GM23338 (cell line): Measurements from ENCODE around the gene C1orf116. TPM values are rescaled to one million over a fixed set of nuclear protein-coding genes. Genes with fewer than 3 reads are reported as not detected.

ENCODE experiments used
- ATAC-seq: fragments of 200-7000 bp; cut with Tn5 transposase; 3 replicates; pipeline ENCODE4 v1.9.1; 2020
- DNase-seq: peaks from one replicate; pipeline ENCODE4 v3.0.0-alpha.2; 2015; ENCODE audit warnings: low spot score
- H2AFZ ChIP-seq: fragments of 200-600 bp; sonication (generic); 2 replicates; pipeline ENCODE4 v1.8.0; 2016; ENCODE audit warnings: antibody characterized with exemption, mild to moderate bottlenecking, moderate library complexity
- H3F3A ChIP-seq: fragments of 200-600 bp; sonication (generic); replicated peaks from 2 replicates; pipeline ENCODE4 v1.8.0; 2017; ENCODE audit warnings: antibody characterized with exemption, mixed run types, low read depth
- H3K27ac ChIP-seq: fragments of 200-600 bp; sonication (generic); 2 replicates; pipeline ENCODE4 v1.6.1; 2016; ENCODE audit warnings: low read depth
- H3K27me3 ChIP-seq: fragments of 200-600 bp; sonication (generic); 2 replicates; pipeline ENCODE4 v1.8.0; 2016; ENCODE audit warnings: mild to moderate bottlenecking, mixed run types, moderate library complexity; ENCODE audit not compliant: insufficient read depth
- H3K36me3 ChIP-seq: fragments of 200-600 bp; sonication (generic); 2 replicates; pipeline ENCODE4 v1.8.0; 2016; ENCODE audit warnings: mild to moderate bottlenecking; ENCODE audit not compliant: insufficient read depth
- H3K4me1 ChIP-seq: fragments of 200-600 bp; sonication (generic); 2 replicates; pipeline ENCODE4 v1.8.0; 2016; ENCODE audit warnings: mild to moderate bottlenecking, moderate library complexity; ENCODE audit not compliant: insufficient read depth
- H3K4me2 ChIP-seq: fragments of 200-600 bp; sonication (generic); 2 replicates; pipeline ENCODE4 v1.7.1; 2017; ENCODE audit warnings: mixed run types
- H3K4me3 ChIP-seq: fragments of 200-600 bp; sonication (generic); 2 replicates; pipeline ENCODE4 v1.6.1; 2016; ENCODE audit warnings: mixed run types
- H3K79me2 ChIP-seq: fragments of 200-600 bp; sonication (generic); replicated peaks from 2 replicates; pipeline ENCODE4 v1.8.0; 2017; ENCODE audit warnings: mild to moderate bottlenecking; ENCODE audit not compliant: insufficient read depth
- H3K9me2 ChIP-seq: fragments of 200-600 bp; sonication (generic); 2 replicates; pipeline ENCODE4 v1.8.0; 2017; ENCODE audit not compliant: insufficient read depth
- H4K20me1 ChIP-seq: fragments of 200-600 bp; sonication (generic); replicated peaks from 2 replicates; pipeline ENCODE4 v1.8.0; 2017; ENCODE audit warnings: mild to moderate bottlenecking; ENCODE audit not compliant: insufficient read depth
- H3K27ac Mint-ChIP-seq: 2 replicates; pipeline ENCODE4 v1.8.0; 2020; ENCODE audit warnings: inconsistent platforms, mild to moderate bottlenecking, moderate library complexity, mixed read lengths
- H3K27me3 Mint-ChIP-seq: 3 replicates; pipeline ENCODE4 v1.8.0; 2022; ENCODE audit warnings: low read depth, mild to moderate bottlenecking, moderate library complexity, mixed read lengths, inconsistent platforms; ENCODE audit not compliant: insufficient read depth, poor library complexity
- H3K36me3 Mint-ChIP-seq: 3 replicates; pipeline ENCODE4 v1.8.0; 2021; ENCODE audit warnings: low read depth, mild to moderate bottlenecking, inconsistent platforms, moderate library complexity, mixed read lengths
- H3K4me1 Mint-ChIP-seq: 3 replicates; pipeline ENCODE4 v1.8.0; 2020; ENCODE audit warnings: mild to moderate bottlenecking, inconsistent platforms, mixed read lengths
- H3K4me3 Mint-ChIP-seq: 3 replicates; pipeline ENCODE4 v1.8.0; 2021; ENCODE audit warnings: moderate library complexity, mild to moderate bottlenecking, inconsistent platforms, mixed read lengths
- H3K9me3 Mint-ChIP-seq: 3 replicates; pipeline ENCODE4 v1.8.0; 2020; ENCODE audit warnings: moderate library complexity, mild to moderate bottlenecking, inconsistent platforms, mixed read lengths
- CREB1 ChIP-seq: fragments of 250-450 bp; sonication (Bioruptor Pico); IDR thresholded peaks from 2 replicates; pipeline ENCODE4 v1.5.0; 2020; ENCODE audit warnings: low read depth, mild to moderate bottlenecking, moderate library complexity
- ETS1 ChIP-seq: IDR thresholded peaks from 2 replicates; pipeline ENCODE4 v1.6.1; 2016; ENCODE audit warnings: antibody characterized with exemption
- EZH2 ChIP-seq: fragments of 200-600 bp; sonication (generic); IDR thresholded peaks from one replicate; pipeline ENCODE4 v1.8.0; 2017; ENCODE audit warnings: antibody characterized with exemption, mild to moderate bottlenecking, low read depth; ENCODE audit not compliant: unreplicated experiment
- EZH2phosphoT487 ChIP-seq: fragments of 200-600 bp; sonication (generic); IDR thresholded peaks from one replicate; pipeline ENCODE4 v1.8.1; 2018; ENCODE audit warnings: antibody characterized with exemption; ENCODE audit not compliant: unreplicated experiment
- JUNB ChIP-seq: IDR thresholded peaks from one replicate; pipeline ENCODE4 v1.6.1; 2016; ENCODE audit warnings: antibody characterized with exemption; ENCODE audit not compliant: unreplicated experiment
- NANOG ChIP-seq: IDR thresholded peaks from 2 replicates; pipeline ENCODE4 v1.6.1; 2016; ENCODE audit warnings: antibody characterized with exemption, borderline replicate concordance
- POLR2AphosphoS5 ChIP-seq: IDR thresholded peaks from 2 replicates; pipeline ENCODE4 v1.6.1; 2016; ENCODE audit warnings: antibody characterized with exemption, low read depth
- STAT1 ChIP-seq: IDR thresholded peaks from one replicate; pipeline ENCODE4 v1.6.1; 2016; ENCODE audit warnings: antibody characterized with exemption; ENCODE audit not compliant: unreplicated experiment
- ZNF114 ChIP-seq: fragments of 250-450 bp; sonication (Bioruptor Pico); IDR thresholded peaks from 2 replicates; pipeline ENCODE4 v1.5.0; 2020; ENCODE audit warnings: mild to moderate bottlenecking, moderate library complexity
- ZNF331 ChIP-seq: fragments of 250-450 bp; sonication (Bioruptor Pico); IDR thresholded peaks from 2 replicates; pipeline ENCODE4 v1.5.0; 2020; ENCODE audit warnings: low read depth, mild to moderate bottlenecking, moderate library complexity
- polyA plus RNA-seq: library from polyadenylated mRNA; unstranded; fragments of >200 nt; fragmentation: Nextera tagmentation; extraction: Ambion mirVana; gene quantifications from 2 replicates; pipeline ENCODE4 v1.2.1, GENCODE V29; 2016
- total RNA-seq: library from RNA; depleted of rRNA; stranded (reverse); fragments of >200 nt; shearing (Covaris generic); gene quantifications from 2 replicates; pipeline ENCODE4 v1.2.3, GENCODE V29; 2014
- TF ChIP-seq, protein P1 (sequence below): IDR thresholded peaks from one replicate; pipeline ENCODE4 v1.6.1; 2018; ENCODE audit warnings: antibody characterized with exemption; ENCODE audit not compliant: unreplicated experiment
- TF ChIP-seq, protein P2 (sequence below), 2 experiments: fragments of 200-600 bp in 1 of 2; sonication (generic) in 1 of 2; conservative IDR thresholded peaks; 2 replicates each; pipeline versions ENCODE4 v1.5.1 to v1.6.1; 2016 to 2017; ENCODE audit warnings: antibody characterized with exemption in 2 of 2, low read depth in 2 of 2, mild to moderate bottlenecking in 2 of 2, moderate library complexity in 1 of 2
- TF ChIP-seq, protein P3 (sequence below): fragments of 250-450 bp; sonication (Bioruptor Pico); IDR thresholded peaks from 2 replicates; pipeline ENCODE4 v1.5.0; 2020; ENCODE audit warnings: mild to moderate bottlenecking, moderate library complexity

Gene C1orf116
- total and polyA plus RNA-seq, 2 experiments from 2014 or later = 2.3 to 5.3 TPM

GRCh38 chr1:207045453-207045852, 12.9 kb upstream of the C1orf116 start:
- H3K4me2 ChIP-seq = no peak overlapping the region
- no peak for TF ChIP-seq STAT1
- TF ChIP-seq CREB1 (CRISPR knock-in tag) = no peak
- no peak for TF ChIP-seq ZNF114
- TF ChIP-seq ZNF331 (CRISPR knock-in tag) = no peak
- no peak for TF ChIP-seq EZH2
- TF ChIP-seq NANOG = no peak
- TF ChIP-seq JUNB = no peak
- TF ChIP-seq EZH2phosphoT487 = no peak
- TF ChIP-seq, protein P1, sequence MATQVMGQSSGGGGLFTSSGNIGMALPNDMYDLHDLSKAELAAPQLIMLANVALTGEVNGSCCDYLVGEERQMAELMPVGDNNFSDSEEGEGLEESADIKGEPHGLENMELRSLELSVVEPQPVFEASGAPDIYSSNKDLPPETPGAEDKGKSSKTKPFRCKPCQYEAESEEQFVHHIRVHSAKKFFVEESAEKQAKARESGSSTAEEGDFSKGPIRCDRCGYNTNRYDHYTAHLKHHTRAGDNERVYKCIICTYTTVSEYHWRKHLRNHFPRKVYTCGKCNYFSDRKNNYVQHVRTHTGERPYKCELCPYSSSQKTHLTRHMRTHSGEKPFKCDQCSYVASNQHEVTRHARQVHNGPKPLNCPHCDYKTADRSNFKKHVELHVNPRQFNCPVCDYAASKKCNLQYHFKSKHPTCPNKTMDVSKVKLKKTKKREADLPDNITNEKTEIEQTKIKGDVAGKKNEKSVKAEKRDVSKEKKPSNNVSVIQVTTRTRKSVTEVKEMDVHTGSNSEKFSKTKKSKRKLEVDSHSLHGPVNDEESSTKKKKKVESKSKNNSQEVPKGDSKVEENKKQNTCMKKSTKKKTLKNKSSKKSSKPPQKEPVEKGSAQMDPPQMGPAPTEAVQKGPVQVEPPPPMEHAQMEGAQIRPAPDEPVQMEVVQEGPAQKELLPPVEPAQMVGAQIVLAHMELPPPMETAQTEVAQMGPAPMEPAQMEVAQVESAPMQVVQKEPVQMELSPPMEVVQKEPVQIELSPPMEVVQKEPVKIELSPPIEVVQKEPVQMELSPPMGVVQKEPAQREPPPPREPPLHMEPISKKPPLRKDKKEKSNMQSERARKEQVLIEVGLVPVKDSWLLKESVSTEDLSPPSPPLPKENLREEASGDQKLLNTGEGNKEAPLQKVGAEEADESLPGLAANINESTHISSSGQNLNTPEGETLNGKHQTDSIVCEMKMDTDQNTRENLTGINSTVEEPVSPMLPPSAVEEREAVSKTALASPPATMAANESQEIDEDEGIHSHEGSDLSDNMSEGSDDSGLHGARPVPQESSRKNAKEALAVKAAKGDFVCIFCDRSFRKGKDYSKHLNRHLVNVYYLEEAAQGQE = no peak
- TF ChIP-seq, protein P2, sequence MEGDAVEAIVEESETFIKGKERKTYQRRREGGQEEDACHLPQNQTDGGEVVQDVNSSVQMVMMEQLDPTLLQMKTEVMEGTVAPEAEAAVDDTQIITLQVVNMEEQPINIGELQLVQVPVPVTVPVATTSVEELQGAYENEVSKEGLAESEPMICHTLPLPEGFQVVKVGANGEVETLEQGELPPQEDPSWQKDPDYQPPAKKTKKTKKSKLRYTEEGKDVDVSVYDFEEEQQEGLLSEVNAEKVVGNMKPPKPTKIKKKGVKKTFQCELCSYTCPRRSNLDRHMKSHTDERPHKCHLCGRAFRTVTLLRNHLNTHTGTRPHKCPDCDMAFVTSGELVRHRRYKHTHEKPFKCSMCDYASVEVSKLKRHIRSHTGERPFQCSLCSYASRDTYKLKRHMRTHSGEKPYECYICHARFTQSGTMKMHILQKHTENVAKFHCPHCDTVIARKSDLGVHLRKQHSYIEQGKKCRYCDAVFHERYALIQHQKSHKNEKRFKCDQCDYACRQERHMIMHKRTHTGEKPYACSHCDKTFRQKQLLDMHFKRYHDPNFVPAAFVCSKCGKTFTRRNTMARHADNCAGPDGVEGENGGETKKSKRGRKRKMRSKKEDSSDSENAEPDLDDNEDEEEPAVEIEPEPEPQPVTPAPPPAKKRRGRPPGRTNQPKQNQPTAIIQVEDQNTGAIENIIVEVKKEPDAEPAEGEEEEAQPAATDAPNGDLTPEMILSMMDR (conservative IDR thresholded peaks at IDR 0.05; ENCODE audit: low read depth in 2 of 2) = no peak
- TF ChIP-seq POLR2AphosphoS5 = no peak
- TF ChIP-seq, protein P3, sequence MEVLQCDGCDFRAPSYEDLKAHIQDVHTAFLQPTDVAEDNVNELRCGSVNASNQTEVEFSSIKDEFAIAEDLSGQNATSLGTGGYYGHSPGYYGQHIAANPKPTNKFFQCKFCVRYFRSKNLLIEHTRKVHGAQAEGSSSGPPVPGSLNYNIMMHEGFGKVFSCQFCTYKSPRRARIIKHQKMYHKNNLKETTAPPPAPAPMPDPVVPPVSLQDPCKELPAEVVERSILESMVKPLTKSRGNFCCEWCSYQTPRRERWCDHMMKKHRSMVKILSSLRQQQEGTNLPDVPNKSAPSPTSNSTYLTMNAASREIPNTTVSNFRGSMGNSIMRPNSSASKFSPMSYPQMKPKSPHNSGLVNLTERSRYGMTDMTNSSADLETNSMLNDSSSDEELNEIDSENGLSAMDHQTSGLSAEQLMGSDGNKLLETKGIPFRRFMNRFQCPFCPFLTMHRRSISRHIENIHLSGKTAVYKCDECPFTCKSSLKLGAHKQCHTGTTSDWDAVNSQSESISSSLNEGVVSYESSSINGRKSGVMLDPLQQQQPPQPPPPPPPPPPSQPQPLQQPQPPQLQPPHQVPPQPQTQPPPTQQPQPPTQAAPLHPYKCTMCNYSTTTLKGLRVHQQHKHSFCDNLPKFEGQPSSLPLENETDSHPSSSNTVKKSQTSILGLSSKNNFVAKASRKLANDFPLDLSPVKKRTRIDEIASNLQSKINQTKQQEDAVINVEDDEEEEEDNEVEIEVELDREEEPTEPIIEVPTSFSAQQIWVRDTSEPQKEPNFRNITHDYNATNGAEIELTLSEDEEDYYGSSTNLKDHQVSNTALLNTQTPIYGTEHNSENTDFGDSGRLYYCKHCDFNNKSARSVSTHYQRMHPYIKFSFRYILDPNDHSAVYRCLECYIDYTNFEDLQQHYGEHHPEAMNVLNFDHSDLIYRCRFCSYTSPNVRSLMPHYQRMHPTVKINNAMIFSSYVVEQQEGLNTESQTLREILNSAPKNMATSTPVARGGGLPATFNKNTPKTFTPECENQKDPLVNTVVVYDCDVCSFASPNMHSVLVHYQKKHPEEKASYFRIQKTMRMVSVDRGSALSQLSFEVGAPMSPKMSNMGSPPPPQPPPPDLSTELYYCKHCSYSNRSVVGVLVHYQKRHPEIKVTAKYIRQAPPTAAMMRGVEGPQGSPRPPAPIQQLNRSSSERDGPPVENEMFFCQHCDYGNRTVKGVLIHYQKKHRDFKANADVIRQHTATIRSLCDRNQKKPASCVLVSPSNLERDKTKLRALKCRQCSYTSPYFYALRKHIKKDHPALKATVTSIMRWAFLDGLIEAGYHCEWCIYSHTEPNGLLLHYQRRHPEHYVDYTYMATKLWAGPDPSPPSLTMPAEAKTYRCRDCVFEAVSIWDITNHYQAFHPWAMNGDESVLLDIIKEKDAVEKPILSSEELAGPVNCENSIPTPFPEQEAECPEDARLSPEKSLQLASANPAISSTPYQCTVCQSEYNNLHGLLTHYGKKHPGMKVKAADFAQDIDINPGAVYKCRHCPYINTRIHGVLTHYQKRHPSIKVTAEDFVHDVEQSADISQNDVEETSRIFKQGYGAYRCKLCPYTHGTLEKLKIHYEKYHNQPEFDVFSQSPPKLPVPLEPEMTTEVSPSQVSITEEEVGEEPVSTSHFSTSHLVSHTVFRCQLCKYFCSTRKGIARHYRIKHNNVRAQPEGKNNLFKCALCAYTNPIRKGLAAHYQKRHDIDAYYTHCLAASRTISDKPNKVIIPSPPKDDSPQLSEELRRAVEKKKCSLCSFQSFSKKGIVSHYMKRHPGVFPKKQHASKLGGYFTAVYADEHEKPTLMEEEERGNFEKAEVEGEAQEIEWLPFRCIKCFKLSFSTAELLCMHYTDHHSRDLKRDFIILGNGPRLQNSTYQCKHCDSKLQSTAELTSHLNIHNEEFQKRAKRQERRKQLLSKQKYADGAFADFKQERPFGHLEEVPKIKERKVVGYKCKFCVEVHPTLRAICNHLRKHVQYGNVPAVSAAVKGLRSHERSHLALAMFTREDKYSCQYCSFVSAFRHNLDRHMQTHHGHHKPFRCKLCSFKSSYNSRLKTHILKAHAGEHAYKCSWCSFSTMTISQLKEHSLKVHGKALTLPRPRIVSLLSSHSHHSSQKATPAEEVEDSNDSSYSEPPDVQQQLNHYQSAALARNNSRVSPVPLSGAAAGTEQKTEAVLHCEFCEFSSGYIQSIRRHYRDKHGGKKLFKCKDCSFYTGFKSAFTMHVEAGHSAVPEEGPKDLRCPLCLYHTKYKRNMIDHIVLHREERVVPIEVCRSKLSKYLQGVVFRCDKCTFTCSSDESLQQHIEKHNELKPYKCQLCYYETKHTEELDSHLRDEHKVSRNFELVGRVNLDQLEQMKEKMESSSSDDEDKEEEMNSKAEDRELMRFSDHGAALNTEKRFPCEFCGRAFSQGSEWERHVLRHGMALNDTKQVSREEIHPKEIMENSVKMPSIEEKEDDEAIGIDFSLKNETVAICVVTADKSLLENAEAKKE (CRISPR knock-in tag) = no peak
- no peak for TF ChIP-seq ETS1
- H3K27ac Mint-ChIP-seq = no peak overlapping the region
- H4K20me1 ChIP-seq = peaks cover 15% of the 10 kb centered on the region; the same call in 1 of the 2 replicates
- H3K27ac ChIP-seq = no peak overlapping the region
- H3K27me3 Mint-ChIP-seq = no peaks in the 10 kb centered on the region
- peaks cover 9% of the 10 kb centered on the region; the same call in 1 of the 2 replicates for H3K36me3 ChIP-seq
- no peaks in the 10 kb centered on the region for H3K9me2 ChIP-seq
- H3K4me1 Mint-ChIP-seq = peaks cover 28% of the 10 kb centered on the region
- H3K4me1 ChIP-seq = peaks cover 16% of the 10 kb centered on the region; the same call in 1 of the 2 replicates
- H3K4me3 ChIP-seq = no peak overlapping the region
- peaks cover 61% of the 10 kb centered on the region for H3K79me2 ChIP-seq
- no peaks in the 10 kb centered on the region for H3F3A ChIP-seq
- H3K9me3 Mint-ChIP-seq = no peaks in the 10 kb centered on the region
- DNase-seq (no peak), ATAC-seq (no peak)
- H3K36me3 Mint-ChIP-seq = peaks cover 30% of the 10 kb centered on the region
- no peaks in the 10 kb centered on the region for H3K27me3 ChIP-seq
- H3K4me3 Mint-ChIP-seq = no peak overlapping the region
- no peak overlapping the region for H2AFZ ChIP-seq
